ENCODE measurements around the gene FCHO1. TPM values are rescaled to one million over a fixed set of nuclear protein-coding genes. Genes with fewer than 3 reads are reported as not detected.
A peak's percentile ranks its signal among the peaks of the same experiment; 100 is the strongest.

The FCHO1 gene
- total and polyA plus RNA-seq, 12 donors: 0.91 to 7.1 (median 2.9) TPM

DNA sequence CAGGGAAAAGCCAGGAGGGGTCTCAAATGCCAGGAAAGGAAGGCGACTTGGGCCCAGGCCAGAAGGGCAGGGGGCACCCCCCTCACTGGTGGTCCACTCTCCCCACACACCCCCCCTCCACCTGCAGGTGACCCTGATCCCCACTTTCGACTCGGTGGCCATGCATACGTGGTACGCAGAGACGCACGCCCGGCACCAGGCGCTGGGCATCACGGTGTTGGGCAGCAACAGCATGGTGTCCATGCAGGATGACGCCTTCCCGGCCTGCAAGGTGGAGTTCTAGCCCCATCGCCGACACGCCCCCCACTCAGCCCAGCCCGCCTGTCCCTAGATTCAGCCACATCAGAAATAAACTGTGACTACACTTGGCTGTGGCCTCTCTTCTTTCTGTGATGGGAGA is 17.1 kb upstream of the FCHO1 start:
- 90 to 94% (median 93%) methylated on average over 8 to 16 of the region's 16 CpGs for WGBS, 4 donors
- intact Hi-C loops (cut with DNase I): no loop called here
- Histone ChIP-seq H3K9me3 (replicated peaks in 1 of 3) (no peaks in the 10 kb centered on the region), H3K36me3 (replicated peaks in 1 of 2) (peaks cover 0 to 55% of the 10 kb centered on the region in 2 donors), H3K4me3 (no peak overlapping the region), H3K27me3 (no peaks in the 10 kb centered on the region), H3K27ac (no peak overlapping the region), H3K4me1 (replicated peaks in 1 of 2) (no peaks in the 10 kb centered on the region)
- DNase-seq: no peak
- TF ChIP-seq, protein P1, sequence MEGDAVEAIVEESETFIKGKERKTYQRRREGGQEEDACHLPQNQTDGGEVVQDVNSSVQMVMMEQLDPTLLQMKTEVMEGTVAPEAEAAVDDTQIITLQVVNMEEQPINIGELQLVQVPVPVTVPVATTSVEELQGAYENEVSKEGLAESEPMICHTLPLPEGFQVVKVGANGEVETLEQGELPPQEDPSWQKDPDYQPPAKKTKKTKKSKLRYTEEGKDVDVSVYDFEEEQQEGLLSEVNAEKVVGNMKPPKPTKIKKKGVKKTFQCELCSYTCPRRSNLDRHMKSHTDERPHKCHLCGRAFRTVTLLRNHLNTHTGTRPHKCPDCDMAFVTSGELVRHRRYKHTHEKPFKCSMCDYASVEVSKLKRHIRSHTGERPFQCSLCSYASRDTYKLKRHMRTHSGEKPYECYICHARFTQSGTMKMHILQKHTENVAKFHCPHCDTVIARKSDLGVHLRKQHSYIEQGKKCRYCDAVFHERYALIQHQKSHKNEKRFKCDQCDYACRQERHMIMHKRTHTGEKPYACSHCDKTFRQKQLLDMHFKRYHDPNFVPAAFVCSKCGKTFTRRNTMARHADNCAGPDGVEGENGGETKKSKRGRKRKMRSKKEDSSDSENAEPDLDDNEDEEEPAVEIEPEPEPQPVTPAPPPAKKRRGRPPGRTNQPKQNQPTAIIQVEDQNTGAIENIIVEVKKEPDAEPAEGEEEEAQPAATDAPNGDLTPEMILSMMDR (IDR thresholded peaks at IDR 0.05): no peak
- no peak for TF ChIP-seq POLR2A (IDR thresholded peaks at IDR 0.05)

DNA sequence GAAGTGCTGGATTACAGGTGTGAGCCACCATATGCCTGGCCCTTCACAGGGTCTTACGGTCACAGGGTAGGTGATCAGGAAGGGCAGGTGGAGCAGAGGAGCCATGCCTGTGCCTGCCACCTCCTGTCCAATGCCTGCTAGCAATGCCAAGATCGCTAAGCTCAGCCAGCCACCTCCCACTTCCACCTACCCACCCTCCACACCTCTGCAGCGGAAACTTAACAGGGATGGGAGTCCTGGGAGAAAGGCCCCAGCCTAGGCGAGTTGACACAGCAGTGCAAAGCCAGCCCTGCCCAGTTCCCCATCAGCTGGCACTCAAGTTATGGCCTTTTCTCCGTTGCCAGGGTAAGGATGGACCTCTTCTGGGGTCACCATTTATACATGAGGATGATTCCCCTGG is 15.9 kb upstream of the FCHO1 start:
- intact Hi-C loops (cut with DNase I): no loop called here
- Histone ChIP-seq H3K4me1 (replicated peaks in 1 of 2) (no peaks in the 10 kb centered on the region), H3K4me3 (no peak overlapping the region), H3K27me3 (no peaks in the 10 kb centered on the region), H3K36me3 (replicated peaks in 1 of 2) (peaks cover 0 to 42% of the 10 kb centered on the region in 2 donors), H3K27ac (no peak overlapping the region), H3K9me3 (replicated peaks in 1 of 3) (no peaks in the 10 kb centered on the region)
- no peak for DNase-seq
- TF ChIP-seq, protein P1 (IDR thresholded peaks at IDR 0.05): no peak
- no peak for TF ChIP-seq POLR2A (IDR thresholded peaks at IDR 0.05)
- WGBS, 4 donors: 91 to 100% (median 92%) methylated on average over 5 of the region's 5 CpGs

DNA sequence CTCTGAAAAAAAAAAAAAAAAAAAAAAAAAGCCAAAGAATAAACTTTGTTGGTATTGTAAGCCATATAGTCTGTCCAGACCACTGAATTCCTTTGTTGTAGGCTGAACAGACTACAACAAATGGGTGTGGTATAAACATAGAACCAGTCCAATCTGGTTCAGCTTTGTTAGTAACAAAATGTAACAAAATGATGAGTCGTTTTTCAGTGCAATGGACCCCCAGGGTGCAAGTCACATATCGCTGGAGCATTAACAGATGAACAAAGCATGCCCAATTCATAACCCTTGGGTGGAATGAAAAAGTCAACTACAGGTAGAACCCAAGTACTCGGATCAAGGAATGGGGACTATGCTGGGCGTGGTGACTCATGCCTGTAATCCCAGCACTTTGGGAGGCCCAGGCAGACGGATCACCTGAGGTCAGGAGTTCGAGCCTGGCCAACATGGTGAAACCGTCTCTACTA is 13.6 kb upstream of the FCHO1 start:
- Histone ChIP-seq H3K9me3 (replicated peaks in 1 of 3) (no peaks in the 10 kb centered on the region), H3K27me3 (no peaks in the 10 kb centered on the region), H3K4me1 (replicated peaks in 1 of 2) (no peaks in the 10 kb centered on the region), H3K27ac (no peak overlapping the region), H3K4me3 (no peak overlapping the region), H3K36me3 (replicated peaks in 1 of 2) (peaks cover 0 to 29% of the 10 kb centered on the region in 2 donors)
- TF ChIP-seq, protein P1 (IDR thresholded peaks at IDR 0.05): no peak
- TF ChIP-seq POLR2A (IDR thresholded peaks at IDR 0.05): no peak
- intact Hi-C loops (cut with DNase I): no loop called here
- 84 to 91% (median 88%) methylated on average over 7 of the region's 7 CpGs for WGBS, 4 donors
- no peak for DNase-seq

DNA sequence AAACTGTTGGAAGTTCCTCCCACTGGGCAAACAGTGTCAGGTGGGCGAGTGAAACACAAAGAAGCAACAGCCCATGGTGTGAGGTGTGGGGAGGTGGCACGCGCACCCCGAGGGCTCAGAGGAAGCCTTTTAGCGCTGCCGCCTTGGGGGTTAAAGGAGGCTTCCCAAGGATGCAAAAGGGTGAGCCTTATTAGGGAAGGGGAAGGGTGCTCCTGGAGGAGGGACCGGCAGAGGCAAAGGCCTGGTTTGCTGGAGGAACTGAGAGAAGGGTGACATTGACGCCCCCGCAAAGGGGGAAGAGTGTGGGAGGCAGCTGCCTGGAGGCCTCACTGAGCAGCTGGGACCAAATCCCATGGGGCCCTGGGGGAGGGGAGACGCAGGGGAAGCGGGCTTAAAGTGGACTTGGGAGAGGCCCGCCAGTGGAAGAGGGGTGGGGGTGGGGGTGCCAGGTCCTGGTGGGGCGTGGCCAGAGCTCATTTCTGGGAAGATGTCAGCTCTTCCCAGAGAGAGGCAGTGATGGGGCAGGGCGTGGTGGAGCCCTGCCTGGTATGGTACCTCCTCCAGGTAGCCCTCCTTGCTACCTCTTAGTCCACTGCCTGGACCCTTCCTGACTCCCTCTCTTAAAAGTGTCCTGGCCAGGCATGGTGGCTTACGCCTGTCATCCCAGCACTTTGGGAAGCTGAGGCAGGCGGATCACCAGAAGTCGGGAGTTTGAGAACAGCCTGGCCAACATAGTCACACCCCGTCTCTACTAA is 12.0 kb upstream of the FCHO1 start:
- Histone ChIP-seq H3K4me1 (replicated peaks in 1 of 2) (no peaks in the 10 kb centered on the region), H3K27me3 (no peaks in the 10 kb centered on the region), H3K9me3 (replicated peaks in 1 of 3) (no peaks in the 10 kb centered on the region), H3K27ac (no peak overlapping the region), H3K36me3 (replicated peaks in 1 of 2) (peaks cover 0 to 13% of the 10 kb centered on the region in 2 donors), H3K4me3 (no peak overlapping the region)
- WGBS, 4 donors: 72 to 77% (median 74%) methylated on average over 17 to 18 of the region's 18 CpGs
- TF ChIP-seq, protein P1 (IDR thresholded peaks at IDR 0.05): no peak
- TF ChIP-seq POLR2A (IDR thresholded peaks at IDR 0.05): no peak
- intact Hi-C loops (cut with DNase I): no loop called here
- DNase-seq: peak in 2 of 7 donors; percentile 37 to 41
